Measurements from ENCODE around the gene SUMO4. TPM values are rescaled to one million over a fixed set of nuclear protein-coding genes. Genes with fewer than 3 reads are reported as not detected.
A peak's percentile ranks its signal among the peaks of the same experiment; 100 is the strongest.

SUMO4 gene
- total and polyA plus RNA-seq, 10 of the 15 experiments (the other 5 are each of a cell fraction or from before 2014, with no cell fraction given) = 0.07 to 5.3 (median 1.0) TPM; not detected in 1

GRCh38 chr6:149437212-149437611 lies 37.1 kb downstream of the SUMO4 start (continued):
- TF ChIP-seq, protein P1, sequence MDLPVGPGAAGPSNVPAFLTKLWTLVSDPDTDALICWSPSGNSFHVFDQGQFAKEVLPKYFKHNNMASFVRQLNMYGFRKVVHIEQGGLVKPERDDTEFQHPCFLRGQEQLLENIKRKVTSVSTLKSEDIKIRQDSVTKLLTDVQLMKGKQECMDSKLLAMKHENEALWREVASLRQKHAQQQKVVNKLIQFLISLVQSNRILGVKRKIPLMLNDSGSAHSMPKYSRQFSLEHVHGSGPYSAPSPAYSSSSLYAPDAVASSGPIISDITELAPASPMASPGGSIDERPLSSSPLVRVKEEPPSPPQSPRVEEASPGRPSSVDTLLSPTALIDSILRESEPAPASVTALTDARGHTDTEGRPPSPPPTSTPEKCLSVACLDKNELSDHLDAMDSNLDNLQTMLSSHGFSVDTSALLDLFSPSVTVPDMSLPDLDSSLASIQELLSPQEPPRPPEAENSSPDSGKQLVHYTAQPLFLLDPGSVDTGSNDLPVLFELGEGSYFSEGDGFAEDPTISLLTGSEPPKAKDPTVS (IDR thresholded peaks at IDR 0.05; ENCODE audit: low read depth, low read length) = no peak
- TF ChIP-seq POU2F2 (IDR thresholded peaks at IDR 0.05; ENCODE audit: borderline replicate concordance, low read depth, low read length) (no peak), NR2C2 (IDR thresholded peaks at IDR 0.05; ENCODE audit: borderline replicate concordance, control insufficient read depth, insufficient read length, low read depth) (no peak), MLLT1 (IDR thresholded peaks at IDR 0.05) (no peak), IRF4 (IDR thresholded peaks at IDR 0.05; ENCODE audit: low read depth, low read length) (no peak), HDAC2 (IDR thresholded peaks at IDR 0.05) (no peak)
- TF ChIP-seq, protein P2, sequence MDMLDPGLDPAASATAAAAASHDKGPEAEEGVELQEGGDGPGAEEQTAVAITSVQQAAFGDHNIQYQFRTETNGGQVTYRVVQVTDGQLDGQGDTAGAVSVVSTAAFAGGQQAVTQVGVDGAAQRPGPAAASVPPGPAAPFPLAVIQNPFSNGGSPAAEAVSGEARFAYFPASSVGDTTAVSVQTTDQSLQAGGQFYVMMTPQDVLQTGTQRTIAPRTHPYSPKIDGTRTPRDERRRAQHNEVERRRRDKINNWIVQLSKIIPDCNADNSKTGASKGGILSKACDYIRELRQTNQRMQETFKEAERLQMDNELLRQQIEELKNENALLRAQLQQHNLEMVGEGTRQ (IDR thresholded peaks at IDR 0.05; ENCODE audit: borderline replicate concordance, low read depth, low read length) = no peak

DNA sequence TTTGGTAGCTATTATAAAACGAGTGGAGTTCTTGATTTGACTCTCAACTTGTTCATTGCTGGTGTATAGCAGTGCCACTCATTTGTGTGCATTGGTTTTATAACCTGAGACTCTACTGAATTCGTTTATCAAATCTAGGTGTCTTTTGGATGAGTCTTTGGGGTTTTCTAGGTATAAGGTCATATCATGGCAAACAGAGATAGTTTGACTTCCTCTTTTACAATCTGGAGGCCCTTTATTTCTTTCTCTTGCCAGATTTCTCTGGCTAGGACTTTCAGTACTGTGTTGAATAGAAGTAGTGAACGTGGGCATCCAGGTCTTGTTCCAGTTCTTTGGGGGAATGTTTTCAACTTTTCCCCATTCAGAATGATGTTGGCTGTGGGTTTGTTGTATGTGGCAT lies 38.8 kb downstream of the SUMO4 start:
- H3K79me2 ChIP-seq (ENCODE audit: control insufficient read depth, insufficient read depth, low read length) = no peaks in the 10 kb centered on the region
- FAIRE-seq (no peak), DNase-seq (ENCODE audit: low read depth, low spot score) (no peak), ATAC-seq (peak; percentile 80)
- no peaks in the 10 kb centered on the region; the same call in 2 of the 3 replicates for H3K9me3 ChIP-seq (replicated peaks; ENCODE audit: control insufficient read depth, insufficient read depth, low read length)
- H3K27ac ChIP-seq (ENCODE audit: control insufficient read depth, insufficient read depth) = no peak overlapping the region
- H3K9ac ChIP-seq (ENCODE audit: control insufficient read depth, insufficient read depth, low read length) = no peak overlapping the region
- no peaks in the 10 kb centered on the region for H4K20me1 ChIP-seq (ENCODE audit: control insufficient read depth, insufficient read depth)
- RAD21 ChIA-PET (ENCODE audit: unreplicated experiment) = interaction anchor here (1.1 to 1.6 kb wide), 2 partner anchors 44 to 78 kb away, joined by 4 to 8 read pairs; no protein-coding TSS in a partner anchor
- peaks cover 9% of the 10 kb centered on the region for H3K4me1 ChIP-seq (ENCODE audit: control insufficient read depth, insufficient read depth, low read length)
- in situ Hi-C loops (cut with MboI) = loop anchor here (25.0 kb wide), 1 partner anchor 677 kb away; no protein-coding TSS in a partner anchor
- POLR2A ChIA-PET = no interaction called here
- H3K27me3 ChIP-seq (replicated peaks in 1 of 2; ENCODE audit: control insufficient read depth in 2 of 2, insufficient read depth in 2 of 2, low read length in 1 of 2) = no peaks in the 10 kb centered on the region
- no peak overlapping the region for H3K4me2 ChIP-seq (ENCODE audit: control insufficient read depth, insufficient read depth)
- CTCF ChIA-PET = interaction anchor here (0.8 to 2.2 kb wide), 4 partner anchors 9 to 344 kb away, joined by 3 to 15 read pairs (median 3); no protein-coding TSS in a partner anchor
- SMC1A ChIA-PET (ENCODE audit: uncharacterized antibody, unreplicated experiment) = interaction anchor here (0.9 to 3.9 kb wide), 5 partner anchors 25 to 358 kb away, joined by 3 to 25 read pairs (median 3); no protein-coding TSS in a partner anchor
- 9% methylated on average over 3 of the region's 3 CpGs for WGBS (ENCODE audit: insufficient coverage, insufficient replicate concordance, low lambda C conversion rate, missing lambda C conversion rate)
- H2AFZ ChIP-seq (ENCODE audit: control insufficient read depth, low read depth, low read length) = no peak overlapping the region
- H3K36me3 ChIP-seq (ENCODE audit: control insufficient read depth in 2 of 2, insufficient read depth in 2 of 2, low read length in 1 of 2) = no peaks in the 10 kb centered on the region
- intact Hi-C loops (cut with micrococcal nuclease; ENCODE audit: unreplicated experiment) = loop anchor here (10.0 kb wide), 1 partner anchor 684 kb away; no protein-coding TSS in a partner anchor
- BruUV-seq (replicated peaks) = no TSS peak
- no peak overlapping the region for H3K4me3 ChIP-seq
- TF ChIP-seq NFIC (IDR thresholded peaks at IDR 0.05; ENCODE audit: low read depth, low read length) (peak; percentile 66), MYC (IDR thresholded peaks at IDR 0.05; ENCODE audit: insufficient read depth, insufficient read length, insufficient replicate concordance, low read length, severe bottlenecking) (no peak), CBFB (IDR thresholded peaks at IDR 0.05; ENCODE audit: low read depth) (no peak), CUX1 (IDR thresholded peaks at IDR 0.05; ENCODE audit: insufficient replicate concordance, low read depth, low read length) (no peak), EED (IDR thresholded peaks at IDR 0.05; ENCODE audit: low read depth) (peak; percentile 69; the same call in 1 of the 2 replicates), ZBED1 (IDR thresholded peaks at IDR 0.05; ENCODE audit: borderline replicate concordance) (0 out of 2 replicates have a peak, but pooled peaks have one; percentile 24)
